GM18502 (cell line): Measurements from ENCODE around the gene COL20A1.

Source experiments
- ATAC-seq: cut with Tn5 transposase; IDR thresholded peaks from one replicate; pipeline ENCODE4 v1.9.1; 2021; ENCODE audit warnings: mild to moderate bottlenecking; ENCODE audit not compliant: unreplicated experiment, poor library complexity

Gene COL20A1

DNA sequence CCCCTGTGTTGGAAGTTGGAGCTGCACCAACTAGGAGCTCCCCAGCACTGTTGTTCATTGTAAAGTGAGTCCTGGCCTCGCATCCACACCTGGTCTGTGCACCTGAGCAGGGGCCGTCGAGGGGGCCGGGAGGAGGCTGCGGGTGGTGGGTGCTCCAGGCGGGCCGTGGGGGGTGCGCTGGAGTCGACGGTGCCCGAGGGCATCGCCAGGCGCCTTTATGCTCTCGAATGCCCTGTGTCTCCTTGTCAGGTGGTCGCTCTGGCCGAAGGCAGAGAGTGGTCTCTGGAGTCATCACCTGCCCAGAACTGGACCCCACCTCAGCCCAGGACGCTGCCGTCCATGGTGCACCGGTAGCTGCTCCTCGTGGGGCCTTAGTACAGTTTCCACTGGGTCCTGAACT lies 16.0 kb upstream of the COL20A1 start:
- ATAC-seq: no peak

DNA sequence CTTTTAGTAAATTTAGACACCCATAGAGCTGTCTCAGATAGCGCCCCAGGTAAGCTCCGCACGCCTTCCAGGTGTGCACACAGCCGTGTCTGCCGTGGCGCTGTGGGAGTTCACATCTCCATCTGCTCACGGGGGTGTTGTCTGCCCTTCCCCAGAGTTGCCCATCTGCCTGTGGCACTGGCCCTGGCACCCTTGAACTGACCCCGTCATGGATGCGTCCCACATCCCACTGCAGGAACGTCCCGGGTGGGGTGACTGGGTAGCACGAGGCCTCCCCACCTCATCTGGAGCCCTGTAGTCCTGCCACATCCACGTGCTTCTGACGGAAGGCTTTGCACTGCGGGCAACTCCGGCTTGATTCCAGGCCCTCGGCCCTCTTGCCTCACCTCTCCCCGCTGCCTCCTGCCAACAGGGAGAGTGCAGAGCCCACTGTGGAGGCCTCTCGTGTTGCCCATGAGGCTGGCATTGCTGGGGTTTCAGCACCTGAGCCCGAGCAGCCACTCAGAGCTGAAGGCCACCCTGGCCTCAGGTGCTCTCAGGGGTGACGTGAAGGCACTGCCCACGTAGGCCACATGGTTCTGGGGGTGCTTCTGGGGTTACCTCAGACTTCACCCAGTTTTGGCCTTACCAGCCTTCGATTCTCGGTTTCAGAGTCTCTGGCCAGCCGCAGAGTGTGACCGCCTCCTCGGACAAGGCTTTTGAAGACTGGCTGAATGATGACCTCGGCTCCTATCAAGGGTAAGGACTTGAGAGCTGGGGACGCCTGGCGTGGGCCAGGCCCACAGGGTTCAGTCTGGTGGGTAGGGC lies 15.3 kb upstream of the COL20A1 start:
- ATAC-seq: no peak

DNA sequence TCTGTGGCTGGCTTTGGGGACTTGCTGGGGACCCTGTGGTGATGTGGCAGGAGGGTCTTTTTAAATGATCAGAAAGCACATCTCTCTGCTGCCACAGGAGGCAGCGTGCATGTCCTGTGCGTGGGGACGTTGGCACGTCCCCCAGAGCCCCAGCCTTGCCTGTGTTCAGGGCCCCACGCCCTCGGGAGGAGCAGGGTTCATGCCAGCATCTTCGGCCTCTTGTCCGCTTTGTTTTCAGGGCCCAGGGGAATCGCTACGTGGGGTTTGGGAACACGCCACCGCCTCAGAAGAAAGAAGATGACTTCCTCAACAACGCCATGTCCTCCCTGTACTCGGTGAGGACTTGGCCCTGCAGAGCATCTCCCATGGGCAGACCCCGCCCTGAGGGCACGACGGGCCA lies 14.3 kb upstream of the COL20A1 start:
- ATAC-seq: no peak

DNA sequence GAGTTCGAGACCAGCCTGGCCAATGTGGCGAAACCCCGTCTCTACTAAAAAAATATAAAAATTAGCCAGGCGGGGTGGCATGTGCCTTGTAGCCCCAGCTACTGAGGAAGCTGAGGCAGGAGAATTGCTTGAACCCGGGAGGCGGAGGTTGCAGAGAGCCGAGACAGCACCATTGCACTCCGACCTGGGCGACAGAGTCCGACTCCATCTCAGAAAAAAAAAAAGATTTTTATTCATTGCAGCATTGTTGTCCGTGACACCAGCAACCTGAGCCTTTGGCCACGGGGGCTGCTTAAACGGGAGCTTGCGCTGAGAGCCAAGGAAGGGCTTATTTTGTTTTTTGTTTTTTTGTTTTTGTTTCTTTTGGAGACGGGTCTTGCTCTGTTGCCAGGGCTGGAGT lies 13.1 kb upstream of the COL20A1 start:
- no peak for ATAC-seq

DNA sequence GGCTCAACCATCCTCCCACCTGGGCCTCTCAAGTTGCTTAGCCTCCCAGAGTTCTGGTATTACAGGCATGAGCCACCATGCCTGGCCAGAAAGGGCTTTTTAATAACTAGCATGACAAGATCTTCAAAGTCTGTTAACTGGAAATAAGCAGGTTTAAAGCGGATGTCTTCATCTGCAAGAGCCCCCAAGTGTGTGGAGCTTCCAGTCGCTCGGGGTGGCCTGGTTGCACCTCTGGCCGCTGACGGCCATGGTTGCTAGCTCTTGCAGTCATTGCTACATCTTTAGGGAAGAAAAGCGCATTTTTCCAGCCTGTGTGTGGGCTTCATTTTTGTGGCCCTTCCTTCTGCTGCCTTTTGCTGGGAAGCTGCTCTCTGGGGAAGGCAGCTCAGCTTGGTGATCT lies 12.6 kb upstream of the COL20A1 start:
- no peak for ATAC-seq

DNA sequence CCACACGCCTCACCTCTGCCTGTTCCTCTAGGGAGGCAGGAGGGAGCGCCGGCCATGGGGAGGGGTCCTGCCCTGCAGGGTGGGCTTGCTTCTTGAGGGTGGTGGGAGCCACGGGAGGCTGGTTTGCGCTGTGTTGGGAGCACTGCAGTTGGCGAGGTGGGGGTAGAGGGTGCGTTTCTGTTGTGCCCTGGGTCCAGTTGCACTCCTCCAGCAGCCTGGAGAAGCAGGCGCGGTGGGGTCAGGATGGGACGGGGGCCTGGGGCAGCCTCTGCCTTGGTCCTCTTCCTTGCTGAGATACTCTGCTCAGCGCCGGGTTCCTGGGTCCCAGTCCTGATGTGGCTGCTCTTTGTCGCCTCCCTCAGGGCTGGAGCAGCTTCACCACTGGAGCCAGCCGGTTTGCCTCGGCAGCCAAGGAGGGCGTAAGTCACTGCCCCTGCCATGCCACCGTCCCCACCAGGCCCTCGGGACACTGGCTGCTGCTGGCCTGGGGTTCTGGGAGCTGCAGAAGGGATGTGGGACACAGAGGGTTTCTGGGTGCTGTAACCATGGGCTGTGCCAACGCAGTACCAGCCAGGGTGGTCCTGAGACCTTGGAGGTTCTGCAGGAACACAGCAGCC lies 11.9 kb upstream of the COL20A1 start:
- ATAC-seq: no peak

DNA sequence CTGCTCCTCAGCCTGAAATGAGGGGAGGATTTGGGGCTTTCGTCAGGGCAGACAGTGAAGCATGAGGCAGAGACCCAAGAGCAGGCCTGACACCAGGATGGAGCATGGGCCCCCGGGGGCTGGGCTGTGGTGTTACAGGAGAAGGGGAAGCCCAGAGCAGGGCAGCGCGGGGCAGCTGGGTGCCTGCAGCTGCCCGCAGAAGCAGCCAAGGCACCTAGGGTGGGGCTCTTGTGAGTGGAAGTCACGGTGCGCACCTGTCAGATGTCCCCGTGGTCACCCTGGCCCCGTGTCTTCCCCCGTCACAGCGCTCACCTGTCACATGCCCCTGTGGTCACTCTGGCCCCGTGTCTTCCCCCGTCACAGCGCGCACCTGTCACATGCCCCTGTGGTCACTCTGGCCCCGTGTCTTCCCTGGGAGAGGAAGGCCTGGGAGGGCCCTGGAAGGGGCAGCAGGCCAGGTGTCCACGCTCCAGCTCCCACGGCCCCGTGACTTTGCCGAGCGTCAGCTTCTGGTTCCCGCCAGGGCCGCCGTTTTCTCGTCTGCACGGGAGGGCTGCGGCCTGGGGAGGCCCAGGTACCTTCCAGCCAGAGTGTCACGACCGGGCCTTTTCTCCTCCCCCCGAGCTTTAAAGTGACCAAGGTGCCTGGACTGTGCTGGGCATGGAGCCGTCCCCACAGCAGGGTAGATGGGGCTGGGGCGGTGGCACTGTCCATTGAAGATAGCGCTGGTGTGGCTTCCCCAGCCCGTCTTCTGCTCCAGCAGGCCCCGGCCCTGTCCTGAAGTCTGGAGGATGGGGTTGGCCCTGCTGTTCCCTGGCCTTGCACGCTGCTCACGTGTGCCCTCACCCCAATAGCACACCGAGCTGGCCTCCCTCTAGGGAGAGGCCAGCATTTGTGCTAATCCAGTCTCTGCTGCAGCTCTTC lies 11.0 kb upstream of the COL20A1 start:
- ATAC-seq: no peak

DNA sequence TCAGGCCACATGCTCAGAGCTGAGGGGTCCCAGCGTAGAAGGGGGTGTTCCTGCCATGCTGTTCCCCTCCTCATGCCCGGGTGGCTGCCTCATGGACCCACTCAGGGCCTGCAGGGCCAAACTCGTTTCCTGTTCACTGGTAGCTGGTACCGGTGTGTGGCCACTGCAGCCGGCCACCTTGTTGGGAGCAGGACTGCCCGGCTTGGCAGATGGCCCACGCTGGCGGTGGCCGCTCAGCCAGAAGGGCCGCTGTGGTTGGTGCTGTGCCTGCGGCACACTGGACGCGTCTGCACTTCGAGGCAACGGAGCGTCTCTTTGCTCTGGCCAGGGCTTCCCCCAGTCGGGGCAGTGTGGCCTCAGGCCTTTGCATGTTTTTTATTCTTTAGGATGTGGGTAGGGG lies 10.0 kb upstream of the COL20A1 start:
- ATAC-seq: no peak

DNA sequence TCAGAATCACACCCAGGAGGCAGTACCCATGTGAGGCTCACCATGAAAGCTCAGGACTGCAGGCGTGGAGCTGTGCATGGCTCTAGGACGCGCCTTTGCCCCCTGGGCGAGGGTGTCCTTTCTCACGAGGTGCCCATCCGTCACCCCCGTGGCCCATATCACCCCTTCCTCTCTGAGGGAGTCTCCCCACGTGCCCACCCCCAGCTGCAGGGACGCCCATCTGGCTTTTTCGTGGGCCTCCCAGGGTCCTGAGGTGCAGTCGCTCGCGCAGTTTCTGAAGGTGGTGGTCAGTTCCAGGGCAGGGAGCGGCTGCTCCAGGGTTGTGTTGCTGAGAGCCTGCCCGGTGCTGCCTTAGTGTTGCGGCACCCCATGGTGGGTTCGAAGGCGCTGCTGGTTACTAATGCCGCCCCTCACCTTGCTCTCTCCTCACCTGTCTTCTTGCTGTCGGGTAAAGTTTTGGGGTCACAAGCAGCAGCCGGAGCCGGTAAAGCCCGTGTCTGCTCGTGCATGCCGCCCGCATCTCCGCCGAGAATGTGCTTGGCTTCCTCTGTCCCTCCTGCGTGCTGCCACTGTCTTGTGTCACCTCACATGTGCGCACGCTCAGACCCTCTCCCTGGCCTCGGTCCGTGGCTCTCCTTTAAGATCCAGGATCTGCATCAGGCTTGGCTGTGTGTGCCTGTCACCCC lies 9.4 kb upstream of the COL20A1 start:
- ATAC-seq: no peak

DNA sequence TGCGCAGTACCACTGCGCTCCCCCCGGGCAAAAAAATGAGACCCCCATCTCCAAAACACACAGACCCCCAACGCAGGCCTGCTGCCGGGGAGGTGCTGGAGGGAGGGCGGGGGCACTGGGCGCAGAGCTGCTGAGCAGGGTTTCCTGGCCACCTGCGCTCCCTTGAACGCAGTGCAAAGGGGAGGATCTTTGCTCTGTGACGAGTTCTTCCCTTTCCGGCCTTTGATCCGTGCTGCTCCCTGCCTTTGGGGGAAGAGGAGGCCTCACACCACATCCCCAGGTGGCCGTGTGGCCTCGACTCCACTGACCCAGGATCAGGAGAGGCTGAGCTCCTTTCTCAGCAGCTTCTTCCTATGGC lies 8.9 kb upstream of the COL20A1 start:
- no peak for ATAC-seq

DNA sequence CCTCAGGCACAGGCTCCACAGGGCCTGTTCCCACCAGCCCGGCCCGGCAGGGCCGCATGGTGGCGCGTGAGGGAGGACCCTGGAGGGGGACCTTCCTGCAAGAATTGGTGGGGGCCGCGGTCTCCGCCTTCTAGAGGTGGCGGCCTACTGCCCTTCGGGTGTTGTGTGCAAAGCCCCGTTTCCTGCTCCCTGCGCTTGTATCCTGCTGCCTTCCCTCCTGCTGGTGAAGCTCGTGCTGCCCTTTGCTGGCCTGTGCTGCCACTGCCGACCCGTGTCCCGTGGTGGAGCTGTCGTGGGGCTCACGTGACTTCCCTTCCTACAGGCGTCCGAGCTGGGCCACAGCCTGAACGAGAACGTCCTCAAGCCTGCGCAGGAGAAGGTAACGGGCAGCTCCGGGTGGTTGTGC lies 8.4 kb upstream of the COL20A1 start:
- no peak for ATAC-seq

DNA sequence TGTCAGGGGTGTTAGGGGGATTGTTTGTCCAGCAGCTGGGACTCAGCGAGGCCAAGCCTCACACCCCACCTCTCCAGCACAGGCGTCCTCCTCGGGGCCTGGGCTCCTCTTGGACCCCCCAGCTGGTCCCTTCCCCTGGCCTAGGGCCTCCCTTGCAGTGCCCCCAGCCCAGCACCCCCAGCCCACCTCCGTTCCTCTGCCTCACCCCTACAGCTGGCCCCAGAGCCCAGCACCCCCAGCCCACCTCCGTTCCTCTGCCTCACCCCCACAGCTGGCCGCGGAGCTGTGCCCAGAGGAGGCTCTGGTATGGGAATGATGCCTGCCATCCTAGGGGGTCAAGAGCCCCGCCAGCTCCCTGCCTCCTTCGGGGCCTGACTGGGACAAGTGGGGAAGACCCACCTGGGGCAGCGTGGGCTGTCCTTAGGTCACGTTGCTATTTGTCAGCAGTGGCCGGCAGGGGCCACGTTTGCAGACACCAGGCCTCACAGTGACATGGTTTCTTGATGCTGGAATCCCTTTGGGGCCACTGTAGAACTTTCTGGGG lies 7.9 kb upstream of the COL20A1 start:
- no peak for ATAC-seq

DNA sequence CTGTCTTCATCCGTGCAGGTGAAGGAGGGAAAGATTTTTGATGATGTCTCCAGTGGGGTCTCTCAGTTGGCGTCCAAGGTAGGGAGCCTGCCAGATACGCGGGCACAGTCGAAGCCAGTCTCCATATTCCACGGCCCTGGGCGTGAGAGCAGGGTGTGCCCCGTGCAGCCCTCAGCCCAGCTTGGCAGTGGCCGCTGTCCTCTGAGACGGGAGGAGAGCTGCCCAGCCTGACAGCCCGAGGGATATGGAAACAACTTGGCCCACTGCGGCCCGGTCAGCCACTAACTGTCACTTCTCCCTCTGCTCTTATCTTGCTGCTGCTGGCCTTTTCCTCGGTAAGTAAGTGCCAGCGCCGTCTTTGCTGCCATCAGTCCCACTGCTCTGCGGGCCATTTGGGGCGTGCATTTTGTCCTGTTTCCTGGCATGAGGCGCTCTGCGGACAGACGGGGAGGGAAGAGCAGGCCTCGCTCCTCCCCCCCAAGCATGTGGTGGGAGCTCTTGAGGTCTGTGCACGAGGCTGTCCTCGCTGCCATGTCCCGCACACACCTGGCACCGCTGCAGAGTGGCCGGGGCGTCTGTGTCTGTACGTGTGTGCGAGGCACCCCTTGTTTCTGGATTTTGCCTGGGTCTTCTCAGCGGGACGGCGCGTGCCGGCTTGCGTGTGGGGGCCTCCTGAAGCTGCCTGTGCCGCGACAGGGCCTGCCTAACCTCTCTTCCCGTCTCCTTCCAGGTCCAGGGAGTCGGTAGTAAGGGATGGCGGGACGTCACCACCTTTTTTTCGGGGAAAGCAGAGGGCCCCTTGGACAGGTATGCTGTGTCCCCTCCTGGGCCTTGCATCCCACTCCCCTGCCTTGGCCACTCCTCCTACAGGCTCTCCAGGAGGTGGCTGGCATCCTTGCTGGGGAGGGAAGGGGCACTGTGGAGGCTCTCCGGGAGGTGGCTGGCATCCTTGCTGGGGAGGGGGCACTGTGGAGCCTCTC lies 7.1 kb upstream of the COL20A1 start:
- no peak for ATAC-seq

DNA sequence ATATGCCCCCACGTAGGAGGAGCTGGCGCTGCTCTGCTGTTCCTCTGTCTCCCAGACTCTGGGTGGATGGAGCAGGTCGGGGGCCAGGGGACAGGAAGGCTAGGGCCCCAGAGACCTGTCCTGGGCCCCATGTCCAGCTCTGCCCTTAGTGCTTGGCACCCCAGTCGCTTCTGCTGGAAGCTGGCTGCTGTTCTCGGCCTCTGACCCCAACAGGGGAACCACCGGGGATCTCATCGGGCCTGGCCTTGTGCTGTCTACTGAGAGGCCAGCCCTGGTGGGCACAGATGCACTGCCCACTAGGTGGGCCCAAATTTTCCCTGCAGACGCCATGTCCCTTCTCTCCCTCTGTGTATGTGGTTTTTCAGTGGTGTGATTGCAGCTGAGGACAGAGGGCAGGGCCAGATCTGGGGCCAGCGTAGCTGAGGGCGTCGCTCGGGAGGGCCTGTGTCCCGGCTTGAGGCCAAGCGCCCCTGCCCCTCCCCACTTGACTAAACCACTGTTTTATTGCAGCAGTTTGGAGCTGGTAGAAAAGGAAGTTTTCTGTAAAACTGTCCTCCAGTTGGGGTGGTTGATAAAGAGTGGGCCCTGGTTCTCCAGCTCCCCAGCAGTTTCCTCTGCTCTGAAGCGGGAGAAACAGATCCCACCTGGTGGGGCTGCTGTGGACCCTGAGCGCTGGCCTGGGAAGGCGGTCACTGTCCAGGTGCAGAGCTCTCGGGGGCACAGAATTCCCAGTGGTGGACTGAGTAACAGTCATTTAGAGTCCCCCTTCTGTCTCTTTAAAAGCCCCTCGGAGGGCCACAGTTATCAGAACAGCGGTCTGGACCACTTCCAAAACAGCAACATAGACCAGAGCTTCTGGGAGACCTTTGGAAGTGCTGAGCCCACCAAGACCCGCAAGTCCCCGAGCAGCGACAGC lies 5.9 kb upstream of the COL20A1 start:
- no peak for ATAC-seq

DNA sequence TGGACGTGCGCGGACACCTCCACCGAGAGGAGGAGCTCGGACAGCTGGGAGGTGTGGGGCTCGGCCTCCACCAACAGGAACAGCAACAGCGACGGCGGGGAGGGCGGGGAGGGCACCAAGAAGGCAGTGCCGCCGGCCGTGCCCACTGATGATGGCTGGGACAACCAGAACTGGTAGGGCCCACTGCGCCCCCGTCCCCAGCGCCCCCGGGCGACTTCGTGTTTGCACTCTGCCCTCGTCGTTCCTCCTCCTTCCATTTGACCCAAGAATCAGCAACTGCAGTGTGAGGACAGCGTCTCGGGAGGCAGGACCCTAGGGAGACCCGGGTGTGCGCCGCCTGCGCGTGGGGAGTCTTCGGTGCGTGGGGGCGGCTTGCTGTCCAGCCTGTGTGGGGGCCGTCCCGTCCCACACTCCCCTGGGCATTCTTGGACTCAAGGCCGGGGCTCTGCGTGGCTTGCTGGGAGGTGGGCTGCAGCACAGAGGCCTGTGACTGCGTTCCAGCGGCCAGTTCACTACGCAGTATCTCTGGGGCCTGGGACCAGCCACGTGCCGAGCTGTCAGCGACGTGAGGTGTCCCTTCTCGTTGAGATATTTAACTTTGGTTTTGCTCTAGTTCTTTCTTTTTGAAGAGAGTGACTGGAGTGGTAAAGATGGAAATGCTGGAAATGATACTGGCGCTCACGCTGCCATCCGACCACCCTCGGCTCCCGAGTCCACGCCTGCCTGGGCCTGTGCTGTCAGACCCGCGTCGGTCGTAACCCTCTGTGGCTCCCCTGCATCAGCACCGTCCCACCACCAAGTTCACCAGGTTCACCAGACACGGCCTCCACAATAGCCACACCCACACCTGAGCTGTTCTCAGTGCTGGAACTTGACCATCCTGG lies 5.0 kb upstream of the COL20A1 start:
- no peak for ATAC-seq

DNA sequence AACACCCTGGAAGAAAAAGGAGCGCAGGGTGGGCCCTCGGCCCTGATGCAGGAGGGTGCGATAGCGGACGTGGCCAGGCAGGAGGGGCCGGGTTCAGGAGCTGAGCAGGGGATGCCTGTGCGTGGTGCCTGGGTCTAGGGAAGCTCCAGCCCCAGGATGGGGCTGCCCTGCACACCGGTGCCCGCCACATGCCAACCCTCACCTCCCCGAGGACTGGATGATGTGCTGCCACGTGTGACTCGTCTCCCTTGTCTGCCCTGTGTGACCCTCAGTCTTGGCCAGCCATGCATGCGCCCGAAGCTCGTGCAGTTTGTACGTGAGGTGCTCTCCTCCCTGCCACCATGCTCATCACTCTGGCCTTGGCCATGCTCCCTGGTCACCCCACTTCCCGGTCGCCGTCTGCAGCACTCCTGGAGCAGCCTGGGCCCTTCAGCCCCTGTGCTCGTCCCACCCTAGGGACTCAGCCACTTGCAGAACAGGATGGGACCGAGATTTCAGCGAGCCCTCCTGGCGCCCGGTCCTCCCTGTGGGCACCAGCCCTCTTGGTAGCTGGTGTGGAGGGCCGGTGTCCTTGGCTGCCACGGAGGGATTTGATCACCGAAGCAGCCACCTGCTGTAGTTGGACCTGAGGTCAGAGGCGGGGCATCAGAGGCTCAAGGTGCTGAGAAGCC lies 4.3 kb upstream of the COL20A1 start:
- no peak for ATAC-seq
